HG02759 (cell line): ENCODE results near the gene RHCG.

Source experiments
- ATAC-seq: cut with Tn5 transposase; IDR thresholded peaks from one replicate; pipeline ENCODE4 v1.9.1; 2021; ENCODE audit warnings: mild to moderate bottlenecking, moderate library complexity; ENCODE audit not compliant: unreplicated experiment

The RHCG gene

DNA sequence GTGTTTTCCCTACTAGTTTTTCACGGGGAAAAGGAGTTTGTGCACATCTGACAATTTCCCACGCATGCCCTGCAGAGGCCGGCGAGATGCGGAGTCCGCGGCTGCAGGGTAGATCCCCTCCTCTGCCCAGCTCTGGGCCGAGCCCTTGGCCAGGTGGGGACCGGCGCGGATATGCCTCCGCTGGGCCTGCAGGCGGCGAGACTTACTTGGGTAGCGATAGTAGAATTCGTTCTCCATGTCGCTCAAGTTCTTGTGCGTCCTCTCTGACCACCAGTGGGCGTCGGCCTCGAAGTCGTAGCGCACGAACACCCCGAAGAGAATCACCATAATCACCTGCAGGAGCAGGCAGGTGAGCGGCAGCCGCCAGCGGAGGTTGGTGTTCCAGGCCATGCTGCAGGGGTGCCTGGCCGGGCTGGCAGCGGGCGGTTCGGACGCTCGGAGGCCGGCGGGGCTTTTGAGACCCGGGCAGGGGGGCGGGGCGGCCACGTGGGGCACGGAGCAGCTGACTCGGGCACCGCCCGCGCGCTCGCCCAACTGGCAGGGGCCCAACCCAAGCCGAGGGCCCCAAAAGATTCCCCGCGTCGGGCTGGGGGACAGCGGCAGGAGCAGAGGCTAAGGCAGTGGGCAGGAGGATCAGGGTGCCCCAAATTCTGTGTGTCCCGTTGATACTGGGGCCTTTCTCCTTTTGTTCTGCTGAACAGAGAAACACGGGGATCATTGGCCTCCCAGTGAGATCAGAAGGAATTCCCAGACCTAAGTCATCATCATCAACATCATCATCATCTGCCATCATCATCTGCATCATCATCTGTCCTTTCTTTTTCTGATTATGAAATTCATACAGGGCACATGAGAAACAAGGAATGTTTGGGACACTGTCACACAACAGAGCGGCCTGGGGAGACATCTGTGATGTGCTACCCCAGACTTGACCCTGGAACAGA, at the start of gene RHCG:
TSS of gene RHCG (minus strand) at position 429 of the 944 bp plus-strand sequence. CDS start at position 390, 39 bp downstream.
- no peak for ATAC-seq

DNA sequence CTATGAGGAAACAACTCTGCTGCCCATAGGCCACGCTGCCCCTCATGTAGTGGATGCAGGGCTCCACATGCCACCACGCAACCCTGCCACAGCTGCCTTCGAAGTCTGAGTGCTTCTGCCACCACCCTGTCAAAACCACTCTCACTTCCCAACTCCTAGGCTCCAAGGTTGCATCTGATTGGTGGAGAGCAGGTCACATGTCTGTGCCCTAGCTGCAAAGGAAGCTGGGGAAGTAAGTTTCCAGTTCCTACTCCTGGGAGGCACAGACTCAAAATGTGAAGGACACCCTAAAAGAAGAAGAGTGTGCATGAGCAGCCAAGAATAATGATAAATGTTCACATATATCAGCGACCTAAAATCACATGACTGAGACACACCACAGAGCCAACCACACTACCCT, 47.0 kb upstream of the RHCG start:
- no peak for ATAC-seq

DNA sequence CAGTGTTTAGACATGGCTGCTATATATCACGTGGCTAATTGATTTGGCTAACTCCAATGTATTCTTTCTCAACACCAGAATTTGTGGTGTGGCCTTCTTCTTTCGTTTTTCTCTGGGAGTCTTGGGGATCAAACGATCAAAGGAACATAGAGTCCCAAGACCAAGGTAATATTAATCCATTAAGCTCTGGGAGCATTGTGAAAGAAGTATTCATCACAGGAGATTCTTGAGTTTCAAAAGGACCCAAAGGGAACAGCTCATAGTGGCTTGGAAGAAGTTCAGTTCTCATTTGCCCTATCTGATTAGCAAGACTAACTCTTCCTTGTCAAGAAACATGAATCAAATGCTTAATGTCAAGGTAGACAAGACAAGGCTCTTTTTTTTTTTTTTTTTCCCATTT, 46.0 kb upstream of the RHCG start:
- ATAC-seq, result no peak

GRCh38 chr15:89539027-89539426, 42.6 kb upstream of the RHCG start:
- no peak for ATAC-seq

DNA sequence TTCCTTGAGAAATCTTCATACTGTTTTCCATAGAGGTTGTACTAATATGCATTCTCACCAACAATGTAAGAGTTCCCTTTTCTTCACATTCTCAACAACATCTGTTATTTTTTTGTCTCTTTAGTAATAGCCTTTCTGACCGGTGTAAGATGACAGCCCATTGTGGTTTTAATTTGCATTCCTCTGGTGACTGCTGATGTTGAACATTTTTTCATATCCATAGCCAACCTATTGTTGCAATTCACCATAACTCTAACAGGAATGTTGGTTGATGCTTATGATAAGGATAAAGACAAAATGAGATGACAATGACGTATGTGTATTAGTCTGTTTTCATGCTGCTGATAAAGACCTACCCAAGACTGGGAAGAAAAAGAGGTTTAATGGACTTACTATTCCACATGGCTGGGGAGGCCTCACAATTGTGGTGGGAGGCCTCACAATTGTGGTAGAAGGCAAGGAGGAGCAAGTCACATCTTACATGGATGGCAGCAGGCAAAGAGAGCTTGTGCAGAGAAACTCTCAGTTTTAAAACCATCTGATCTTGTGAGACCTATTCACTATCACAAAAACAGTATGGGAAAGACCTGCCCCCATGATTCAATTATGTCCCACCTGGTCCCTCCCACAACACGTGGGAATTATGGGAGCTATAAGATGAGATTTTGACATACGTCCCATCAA, 37.6 kb upstream of the RHCG start:
- ATAC-seq, result no peak

GRCh38 chr15:89531796-89532537, 35.6 kb upstream of the RHCG start:
- ATAC-seq, result no peak

DNA sequence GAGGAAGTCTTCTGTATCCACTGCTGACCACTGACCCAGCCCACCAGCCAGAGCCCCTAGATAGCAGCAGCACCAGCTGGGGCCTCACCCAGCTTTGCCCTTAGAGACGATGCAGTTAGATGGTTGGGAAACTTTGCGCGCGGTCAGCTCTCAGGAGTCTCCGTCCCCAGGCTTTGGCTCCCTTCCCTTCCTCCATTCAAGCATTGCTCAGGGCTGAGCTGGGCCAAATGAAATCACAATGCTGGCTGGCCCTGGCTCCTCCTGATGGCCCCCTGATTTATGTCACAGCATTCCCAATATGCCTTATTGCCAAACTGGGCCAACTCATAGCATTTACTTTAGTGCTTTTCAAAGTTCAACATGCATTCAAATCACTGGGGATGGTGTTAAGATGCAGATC, 34.6 kb upstream of the RHCG start:
- ATAC-seq, result no peak

DNA sequence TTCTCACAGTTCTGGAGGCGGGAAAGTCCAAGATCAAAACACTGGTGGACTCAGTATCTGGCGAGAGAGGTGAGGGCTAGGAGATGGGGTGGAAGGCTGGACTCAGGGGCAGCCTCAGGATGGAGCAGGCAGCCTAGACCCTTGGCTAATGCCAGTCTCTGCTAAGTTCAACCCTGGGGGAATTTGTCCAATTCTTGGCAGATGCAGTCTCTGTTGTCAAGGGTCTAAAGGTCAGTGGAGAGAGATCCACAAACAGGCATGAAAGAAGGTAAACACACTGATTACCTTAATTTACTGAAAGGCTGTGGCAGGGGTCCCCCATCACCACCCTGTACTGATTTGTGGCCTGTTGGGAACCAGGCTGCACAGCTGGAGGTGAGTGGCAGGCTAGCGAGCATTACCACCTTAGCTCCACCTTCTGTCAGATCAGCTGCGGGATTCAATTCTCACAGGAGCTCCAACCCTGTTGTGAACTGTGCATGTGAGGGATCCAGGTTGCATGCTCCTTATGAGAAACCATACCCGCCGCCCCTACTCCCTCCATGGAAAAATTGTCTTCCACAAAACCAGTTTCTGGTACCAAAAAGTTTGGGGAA, 32.5 kb upstream of the RHCG start:
- no peak for ATAC-seq

GRCh38 chr15:89526601-89527441, 30.4 kb upstream of the RHCG start:
- ATAC-seq, result no peak

GRCh38 chr15:89526181-89526580, 29.8 kb upstream of the RHCG start:
- no peak for ATAC-seq

GRCh38 chr15:89524184-89524583, 27.8 kb upstream of the RHCG start:
- ATAC-seq, result no peak

- ATAC-seq, result no peak
Observed at GRCh38 chr15:89523101-89523500, 26.7 kb upstream of the RHCG start.

GRCh38 chr15:89521605-89522004, 25.2 kb upstream of the RHCG start:
- no peak for ATAC-seq

GRCh38 chr15:89515477-89515876, 19.1 kb upstream of the RHCG start:
- no peak for ATAC-seq

DNA sequence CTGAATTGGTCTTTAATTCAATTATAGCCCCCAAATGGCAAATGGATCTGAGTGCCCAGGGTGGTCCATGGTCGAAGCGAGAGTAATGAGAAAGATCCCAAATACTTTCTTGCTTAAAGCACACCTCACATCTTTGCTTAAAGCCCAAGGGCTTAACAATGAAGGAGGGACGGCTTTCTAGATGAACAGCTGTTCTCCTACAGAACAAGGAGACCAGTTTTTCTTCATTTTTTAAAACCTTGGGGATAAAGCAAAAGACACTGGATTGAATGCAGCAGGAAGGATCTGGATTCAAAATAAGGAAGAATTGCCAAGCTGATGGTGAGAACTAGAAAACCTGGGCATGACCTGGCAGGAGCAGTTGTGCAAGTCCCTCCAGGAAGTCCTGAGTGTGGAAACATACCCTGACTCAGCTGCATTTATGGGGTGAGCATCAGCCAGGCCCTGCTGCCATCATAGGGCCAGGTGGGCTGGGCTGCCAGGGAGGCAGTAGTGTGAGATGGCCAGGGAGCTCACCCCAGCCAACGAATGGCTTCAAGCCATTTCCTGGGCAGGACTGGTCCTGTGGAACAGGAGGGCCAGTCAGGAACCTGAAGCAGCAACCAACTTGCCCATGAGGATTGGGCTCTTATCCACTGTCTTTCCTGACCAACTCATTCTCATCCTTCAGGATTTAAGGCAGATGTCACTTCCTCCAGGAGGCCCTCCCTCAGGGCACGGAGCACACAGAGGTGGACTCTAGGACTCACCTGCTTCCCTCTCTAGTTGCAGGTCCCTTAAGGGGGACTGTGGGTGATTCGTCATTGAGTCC, 18.4 kb upstream of the RHCG start:
- no peak for ATAC-seq

DNA sequence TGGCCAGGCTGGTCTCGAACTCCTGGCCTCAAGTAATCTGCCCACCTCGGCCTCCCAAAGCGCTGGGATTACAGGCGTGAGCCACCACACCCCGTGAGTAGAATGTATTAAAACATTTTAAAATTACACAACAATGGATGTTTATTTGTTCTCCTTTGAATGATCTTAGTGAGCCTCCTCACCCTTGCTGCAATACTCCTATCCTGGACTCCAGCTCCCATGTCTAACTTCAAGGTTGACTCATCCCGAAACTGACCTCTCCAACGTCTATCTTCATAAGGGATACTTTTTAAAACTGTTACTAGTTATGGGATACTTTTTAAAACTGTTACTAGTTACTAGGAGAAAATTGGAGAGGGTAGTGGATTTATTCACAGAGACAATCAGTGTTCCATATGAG, 17.8 kb upstream of the RHCG start:
- ATAC-seq, result no peak

DNA sequence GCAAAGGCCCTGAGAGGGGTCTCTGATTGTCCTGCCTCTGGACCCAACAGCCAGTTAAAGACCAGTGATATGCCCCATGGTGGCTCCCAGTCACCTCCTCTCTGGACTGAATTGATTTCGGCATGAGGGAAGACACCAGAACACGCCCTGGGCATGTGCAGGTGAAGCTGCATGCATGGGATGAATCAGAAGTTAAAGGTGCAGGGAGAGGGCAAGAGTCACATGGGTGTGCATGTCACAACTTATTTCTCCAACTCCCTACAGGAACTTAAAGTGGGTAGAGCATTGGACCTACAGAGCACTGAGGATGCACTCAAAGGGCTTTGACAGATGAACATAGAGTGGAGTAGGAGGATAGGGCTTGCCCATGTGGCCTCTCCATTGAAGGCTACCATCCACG, 16.9 kb upstream of the RHCG start:
- ATAC-seq, result no peak

DNA sequence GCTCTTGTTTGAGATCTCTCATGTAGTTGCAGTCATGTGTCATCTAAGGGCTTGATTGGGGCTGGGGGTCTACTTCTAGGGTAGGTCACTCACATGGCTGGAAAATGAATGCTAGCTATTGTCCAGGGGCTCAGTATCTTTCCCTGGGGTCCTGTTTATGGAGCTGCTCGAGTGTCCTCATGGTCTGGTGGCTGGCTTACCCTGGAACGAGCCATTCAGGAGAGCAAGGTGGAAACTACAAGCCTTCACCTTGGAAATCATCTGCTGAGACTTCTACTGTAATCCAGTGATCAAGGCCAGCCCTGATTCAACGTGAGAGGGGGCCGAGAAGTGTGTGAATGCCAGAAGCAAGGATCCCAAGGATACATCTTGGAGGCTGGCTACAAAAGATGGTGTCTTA, 16.2 kb upstream of the RHCG start:
- no peak for ATAC-seq

DNA sequence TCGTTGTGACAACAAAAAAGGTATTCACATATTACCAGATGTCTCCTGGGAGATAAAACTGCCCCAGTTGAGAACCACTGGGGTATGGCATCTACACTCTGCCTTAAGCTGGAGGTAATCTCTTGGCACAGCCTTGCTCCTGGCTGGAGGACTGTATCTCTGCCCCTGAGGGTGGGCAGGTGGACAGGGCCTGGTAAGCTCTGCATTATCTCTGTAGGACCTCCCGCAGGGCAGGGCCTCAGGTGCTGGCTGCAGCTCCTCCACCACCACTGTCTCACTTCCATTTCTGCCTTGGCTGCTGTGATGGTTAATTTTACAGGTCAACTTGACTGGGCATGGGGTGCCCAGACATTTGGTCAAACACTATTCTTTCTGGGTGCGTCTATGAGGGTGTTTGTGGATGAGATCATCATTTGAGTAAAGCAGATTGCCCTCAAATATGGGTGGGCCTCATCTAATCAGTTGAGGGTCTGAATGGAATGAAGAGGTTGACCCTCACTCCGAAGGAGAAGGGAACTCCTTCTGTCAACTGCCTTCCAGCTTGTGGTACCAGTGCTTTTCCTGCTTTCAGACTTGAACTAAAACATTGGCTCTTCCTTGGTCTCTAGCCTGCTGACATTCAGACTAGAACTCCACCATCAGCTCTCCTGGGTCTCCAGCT, 9.8 kb upstream of the RHCG start:
- ATAC-seq, result no peak
